IPS DF 6.9 (cell line): ENCODE results near the gene PRR9.
"Not testable (repeated sequence)": the region's sequence is repeated elsewhere in the genome, so short reads cannot be mapped to it uniquely, and the experiment has no call there.

ENCODE experiments used
- DNase-seq: peaks from one replicate; pipeline ENCODE4 v3.0.0-alpha.2; 2013; ENCODE audit warnings: low read depth, low spot score
- H3K27ac ChIP-seq: one replicate; pipeline ENCODE4 v1.5.1; 2013; ENCODE audit warnings: low read length, control low read depth
- H3K27me3 ChIP-seq: 2 replicates; pipeline ENCODE4 v1.6.1; 2013; ENCODE audit warnings: mild to moderate bottlenecking, low read length; ENCODE audit not compliant: control insufficient read depth, insufficient read depth
- H3K36me3 ChIP-seq: 2 replicates; pipeline ENCODE4 v1.6.1; 2013; ENCODE audit warnings: low read length; ENCODE audit not compliant: control insufficient read depth, insufficient read depth
- H3K4me1 ChIP-seq: 2 replicates; pipeline ENCODE4 v1.6.1; 2013; ENCODE audit warnings: low read length; ENCODE audit not compliant: control insufficient read depth, insufficient read depth
- H3K4me3 ChIP-seq: 2 replicates; pipeline ENCODE4 v1.5.1; 2013; ENCODE audit warnings: mild to moderate bottlenecking, low read length
- H3K9me3 ChIP-seq: 2 replicates; pipeline ENCODE4 v1.6.1; 2013; ENCODE audit warnings: low read length, inconsistent platforms; ENCODE audit not compliant: control insufficient read depth, insufficient read depth
- WGBS: extraction: QIAGEN DNeasy Blood & Tissue Kit; methylation state at CpG from one replicate; pipeline ENCODE4 v1.1.7; 2013; ENCODE audit warnings: mixed read lengths, missing lambda C conversion rate; ENCODE audit not compliant: insufficient read length, insufficient coverage; 5-methylcytosine and 5-hydroxymethylcytosine counted together

Gene PRR9

GRCh38 chr1:153203130-153203529, 14.3 kb upstream of the PRR9 start, which contains the start of gene LELP1:
Gene LELP1, plus strand, starts transcription at chr1:153203430. Its CDS starts 1,278 bp downstream, at chr1:153204708.
- WGBS: no CpG with 5 or more reads among the region's 1 CpG
- H3K4me1 ChIP-seq: no peaks in the 10 kb centered on the region
- H3K4me3 ChIP-seq: no peak within 1 kb of the TSS
- H3K27me3 ChIP-seq: no peaks in the 10 kb centered on the region
- H3K9me3 ChIP-seq: no peaks in the 10 kb centered on the region
- H3K27ac ChIP-seq: no peak within 1 kb of the TSS
- H3K36me3 ChIP-seq: no peaks in the 10 kb centered on the region
- no peak for DNase-seq

- WGBS: no CpG with 5 or more reads among the region's 9 CpGs
- H3K27me3 ChIP-seq: no peaks in the 10 kb centered on the region
- H3K27ac ChIP-seq: no peak overlapping the region
- DNase-seq: no peak
- no peaks in the 10 kb centered on the region for H3K9me3 ChIP-seq
- no peak overlapping the region for H3K4me3 ChIP-seq
- no peaks in the 10 kb centered on the region; the same call in 1 of the 2 replicates for H3K4me1 ChIP-seq
- H3K36me3 ChIP-seq: no peaks in the 10 kb centered on the region
These were observed 10.8 kb upstream of the PRR9 start for GRCh38 chr1:153206631-153207030.

- no peaks in the 10 kb centered on the region for H3K36me3 ChIP-seq
- H3K9me3 ChIP-seq: no peaks in the 10 kb centered on the region
- DNase-seq: no peak
- H3K27me3 ChIP-seq: no peaks in the 10 kb centered on the region
- no peak overlapping the region for H3K4me3 ChIP-seq
- no CpG with 5 or more reads among the region's 7 CpGs for WGBS
- no peak overlapping the region for H3K27ac ChIP-seq
- no peaks in the 10 kb centered on the region; the same call in 1 of the 2 replicates for H3K4me1 ChIP-seq
These were observed 7.2 kb upstream of the PRR9 start for GRCh38 chr1:153210206-153210605.

GRCh38 chr1:153212201-153212600, 5.2 kb upstream of the PRR9 start:
- H3K27me3 ChIP-seq: no peaks in the 10 kb centered on the region
- no peak overlapping the region for H3K4me3 ChIP-seq

GRCh38 chr1:153213519-153213918, 3.9 kb upstream of the PRR9 start:
- no peak overlapping the region for H3K27ac ChIP-seq
- H3K4me3 ChIP-seq: no peak overlapping the region
- H3K27me3 ChIP-seq: no peaks in the 10 kb centered on the region
- no peaks in the 10 kb centered on the region for H3K9me3 ChIP-seq
- H3K36me3 ChIP-seq: no peaks in the 10 kb centered on the region
- H3K4me1 ChIP-seq: no peaks in the 10 kb centered on the region; the same call in 1 of the 2 replicates
- no peak for DNase-seq
- no CpG with 5 or more reads among the region's 4 CpGs for WGBS

More at GRCh38 chr1:153212201-153212600, 5.2 kb upstream of the PRR9 start:
- no peak overlapping the region for H3K27ac ChIP-seq
- H3K9me3 ChIP-seq: no peaks in the 10 kb centered on the region
- WGBS: no CpG with 5 or more reads among the region's 5 CpGs
- no peaks in the 10 kb centered on the region; the same call in 1 of the 2 replicates for H3K4me1 ChIP-seq
- DNase-seq: no peak
- H3K36me3 ChIP-seq: no peaks in the 10 kb centered on the region

GRCh38 chr1:153217744-153218416, 496 bp downstream of the PRR9 start:
- no peaks in the 10 kb centered on the region for H3K27me3 ChIP-seq
- WGBS: 100% methylated on average over 1 of the region's 2 CpGs
- H3K4me3 ChIP-seq: no peak overlapping the region
- no peaks in the 10 kb centered on the region for H3K36me3 ChIP-seq
- H3K27ac ChIP-seq: no peak overlapping the region
- H3K9me3 ChIP-seq: no peaks in the 10 kb centered on the region
- DNase-seq: no peak
- H3K4me1 ChIP-seq: no peaks in the 10 kb centered on the region

- H3K4me1 ChIP-seq: no peaks in the 10 kb centered on the region
- WGBS: no CpG with 5 or more reads among the region's 6 CpGs
These were observed 3.4 kb downstream of the PRR9 start for GRCh38 chr1:153220606-153221303.

GRCh38 chr1:153223040-153223891, 5.9 kb downstream of the PRR9 start:
- H3K27ac ChIP-seq, H3K9me3 ChIP-seq, H3K36me3 ChIP-seq, H3K4me3 ChIP-seq, DNase-seq, H3K27me3 ChIP-seq, H3K4me1 ChIP-seq: not testable (repeated sequence)
- no CpG with 5 or more reads among the region's 16 CpGs for WGBS

More at GRCh38 chr1:153220606-153221303, 3.4 kb downstream of the PRR9 start:
- DNase-seq: no peak
- Histone ChIP-seq H3K27ac (no peak overlapping the region), H3K36me3 (no peaks in the 10 kb centered on the region), H3K9me3 (no peaks in the 10 kb centered on the region), H3K4me3 (no peak overlapping the region), H3K27me3 (no peaks in the 10 kb centered on the region)

GRCh38 chr1:153227810-153228209, 10.4 kb downstream of the PRR9 start:
- H3K9me3 ChIP-seq: no peaks in the 10 kb centered on the region
- H3K4me1 ChIP-seq: no peaks in the 10 kb centered on the region
- no peak for DNase-seq
- H3K4me3 ChIP-seq: no peak overlapping the region
- H3K27ac ChIP-seq: no peak overlapping the region
- no CpG with 5 or more reads among the region's 2 CpGs for WGBS
- no peaks in the 10 kb centered on the region for H3K36me3 ChIP-seq
- no peaks in the 10 kb centered on the region for H3K27me3 ChIP-seq

GRCh38 chr1:153228491-153228890, 11.1 kb downstream of the PRR9 start:
- no peaks in the 10 kb centered on the region for H3K36me3 ChIP-seq
- no peaks in the 10 kb centered on the region for H3K9me3 ChIP-seq
- H3K4me1 ChIP-seq: no peaks in the 10 kb centered on the region
- no peaks in the 10 kb centered on the region for H3K27me3 ChIP-seq
- no CpG with 5 or more reads among the region's 1 CpG for WGBS
- no peak overlapping the region for H3K4me3 ChIP-seq
- H3K27ac ChIP-seq: no peak overlapping the region
- no peak for DNase-seq
